OCI-LY1 (cell line): ENCODE data around the gene DCC.

ENCODE experiments used
- CTCF ChIP-seq: fragments of 200-600 bp; sonication (generic), shearing (Covaris generic); IDR thresholded peaks from 2 replicates; pipeline ENCODE4 v1.5.1; 2017; ENCODE audit warnings: mild to moderate bottlenecking, antibody characterized with exemption, low read length, moderate library complexity, mixed read lengths
- EZH2 ChIP-seq: fragments of 200-600 bp; sonication (generic), shearing (Covaris generic); IDR thresholded peaks from 2 replicates; pipeline ENCODE4 v1.8.0; 2017; ENCODE audit warnings: borderline replicate concordance, mixed run types, mild to moderate bottlenecking, antibody characterized with exemption, low read length, moderate library complexity, mixed read lengths

DNA sequence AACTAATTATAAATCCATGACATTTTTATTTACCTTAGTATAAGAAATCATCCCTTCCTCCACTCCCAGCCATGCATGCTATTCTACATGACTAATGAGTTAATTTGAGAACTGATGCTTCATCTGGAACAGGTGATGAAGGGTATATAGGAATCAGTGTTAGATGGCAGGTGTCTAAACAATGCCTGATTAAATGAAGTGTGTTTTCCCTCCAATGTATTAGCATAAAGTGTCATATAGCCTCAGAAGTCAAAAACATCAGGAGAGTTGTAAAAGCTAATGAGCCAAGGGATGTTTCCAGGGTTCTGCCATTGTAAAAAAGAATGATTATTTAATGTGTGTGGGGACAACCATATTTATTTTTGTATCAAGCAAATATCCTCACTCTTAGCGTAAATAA, 913.8 kb downstream of the DCC start:
- TF ChIP-seq CTCF (no peak), EZH2 (no peak)
